SH-SY5Y (cell line): Measurements from ENCODE around the gene MACROH2A1.

Source experiments
- GATA2 ChIP-seq: IDR thresholded peaks from 2 replicates; pipeline ENCODE4 v1.6.1; 2011; ENCODE audit warnings: mild to moderate bottlenecking, low read depth, low read length
- GATA3 ChIP-seq: IDR thresholded peaks from 2 replicates; pipeline ENCODE4 v1.6.1; 2011; ENCODE audit warnings: low read depth, mild to moderate bottlenecking, low read length, moderate library complexity

DNA sequence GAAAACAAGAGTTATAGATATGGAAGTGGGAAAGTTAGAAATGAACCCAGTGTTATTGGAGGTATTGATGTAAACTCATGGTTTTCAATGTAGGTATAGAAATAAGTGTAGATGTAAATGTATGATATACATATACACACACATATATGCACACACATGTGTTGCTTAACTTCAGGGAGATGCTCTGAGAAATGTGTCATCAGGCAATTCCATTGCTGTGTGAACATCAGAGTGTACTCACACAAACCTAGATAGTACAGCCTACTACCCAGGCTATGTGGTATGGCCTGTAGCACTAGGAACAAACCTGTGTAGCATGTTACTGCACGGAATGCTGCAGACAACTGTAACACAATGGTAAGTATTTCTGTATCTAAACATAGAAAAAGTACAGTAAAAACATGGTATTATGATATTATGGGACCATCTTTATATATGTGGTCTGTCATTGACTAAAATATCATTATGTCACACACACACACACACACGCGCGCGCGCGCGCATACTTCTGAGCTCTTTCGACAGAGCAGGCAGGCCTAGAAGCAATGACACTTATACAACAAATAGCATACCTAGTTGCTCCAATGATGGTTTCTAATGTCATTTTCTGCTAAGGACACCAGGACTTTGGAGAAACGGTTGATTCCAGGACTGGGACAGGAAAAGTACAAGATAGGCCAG is 86.6 kb downstream of the MACROH2A1 start:
- TF ChIP-seq GATA2, result no peak
- no peak for TF ChIP-seq GATA3
